Measurements from ENCODE around the gene AKR7A2.
A peak's percentile ranks its signal among the peaks of the same experiment; 100 is the strongest.
"Not testable (repeated sequence)": the region's sequence is repeated elsewhere in the genome, so short reads cannot be mapped to it uniquely, and the experiment has no call there.

- TF ChIP-seq CTCF (IDR thresholded peaks at IDR 0.05): peak in 1 of 6 experiments; percentile 12
- TF ChIP-seq POLR2A (IDR thresholded peaks at IDR 0.05): not testable (repeated sequence)
These were observed 42.3 kb downstream of the AKR7A2 start for GRCh38 chr1:19269427-19270342.
